K562 (cell line): ENCODE data around the gene ANKRD30A. TPM values are rescaled to one million over a fixed set of nuclear protein-coding genes. Genes with fewer than 3 reads are reported as not detected.

Experiments used
- ATAC-seq: fragments of 200-7000 bp; cut with Tn5 transposase; 3 replicates; pipeline ENCODE4 v1.9.1; 2020; ENCODE audit warnings: moderate library complexity
- BruUV-seq: library from RNA; stranded (reverse); fragments of 400-500 nt; replicated peaks from 2 replicates; lab custom pipeline; 2021; lab: Mats Ljungman, UMichigan
- CTCF ChIA-PET: fragments of 300-600 bp; formaldehyde crosslinking; extraction: SDS; loops from one replicate; lab custom pipeline; 2021; ENCODE audit warnings: low intra/inter-chr PET ratio; lab: Yijun Ruan, JAX
- POLR2A ChIA-PET: fragments of 300-600, 350-650 bp; sonication (Branson Sonifier 250); formaldehyde crosslinking; extraction: SDS; loops from one replicate; lab custom pipeline; 2021; ENCODE audit warnings: antibody characterized with exemption, inconsistent platforms; lab: Yijun Ruan, JAX
- DNase-seq, 4 experiments: peaks; one replicate each; pipeline versions ENCODE4 v3.0.0 to v3.0.0-alpha.2; 2011 to 2018; ENCODE audit warnings: low spot score in 3 of 4, mixed read lengths in 3 of 4; ENCODE audit errors: extremely low read depth in 1 of 4
- FAIRE-seq: peaks from 2 replicates; lab custom pipeline; 2011; peaks lifted over from hg19 to GRCh38; lab: Jason Lieb, UNC
- H2AFZ ChIP-seq: 2 replicates; pipeline ENCODE4 v1.6.0; 2011; ENCODE audit warnings: low read depth, low read length, control low read depth, inconsistent platforms
- H3K27ac ChIP-seq: fragments of 200-600 bp; 3 replicates; pipeline ENCODE4 v1.8.0; 2011; ENCODE audit warnings: low read depth, mild to moderate bottlenecking, control low read depth, inconsistent platforms, low read length, moderate library complexity, mixed read lengths; ENCODE audit errors: extremely low read depth
- H3K27me3 ChIP-seq, 2 experiments: fragments of 300-600 bp in 1 of 2; 2 replicates in 1 of 2; 3 replicates in 1 of 2; pipeline versions ENCODE4 v1.6.0 to v1.8.0; 2011; ENCODE audit warnings: inconsistent platforms in 2 of 2, low read length in 2 of 2, mild to moderate bottlenecking in 1 of 2, mixed read lengths in 1 of 2, moderate library complexity in 1 of 2; ENCODE audit not compliant: control insufficient read depth in 2 of 2, insufficient read depth in 2 of 2
- H3K36me3 ChIP-seq: fragments of 300-600 bp; 3 replicates; pipeline ENCODE4 v1.8.0; 2011; ENCODE audit warnings: mild to moderate bottlenecking, low read length, inconsistent platforms; ENCODE audit not compliant: control insufficient read depth, insufficient read depth
- H3K4me1 ChIP-seq, 2 experiments: fragments of 200-600 bp in 1 of 2; replicated peaks in 1 of 2; 2 replicates in 1 of 2; 3 replicates in 1 of 2; pipeline versions ENCODE4 v1.5.1 to v1.8.0; 2011; ENCODE audit warnings: inconsistent platforms in 2 of 2, low read length in 2 of 2, mild to moderate bottlenecking in 1 of 2, mixed read lengths in 1 of 2, moderate library complexity in 1 of 2; ENCODE audit not compliant: control insufficient read depth in 2 of 2, insufficient read depth in 2 of 2
- H3K4me2 ChIP-seq: 2 replicates; pipeline ENCODE4 v1.6.1; 2011; ENCODE audit warnings: low read length, control low read depth, inconsistent platforms, mixed read lengths; ENCODE audit not compliant: insufficient read depth
- H3K4me3 ChIP-seq: fragments of 200-600 bp; sonication (generic), shearing (Covaris generic); 2 replicates; pipeline ENCODE4 v1.5.1; 2016; ENCODE audit warnings: control low read depth, inconsistent platforms
- H3K79me2 ChIP-seq: fragments of 200-600 bp; 3 replicates; pipeline ENCODE4 v1.8.0; 2011; ENCODE audit warnings: low read length, inconsistent platforms; ENCODE audit not compliant: control insufficient read depth, insufficient read depth
- H3K9ac ChIP-seq, 2 experiments: 2 replicates each; pipeline versions ENCODE4 v1.6.0 to v1.6.1; 2011; ENCODE audit warnings: low read depth in 2 of 2, low read length in 2 of 2, control low read depth in 1 of 2, inconsistent platforms in 1 of 2, mild to moderate bottlenecking in 1 of 2, mixed read lengths in 1 of 2; ENCODE audit not compliant: insufficient read depth in 1 of 2
- H3K9me1 ChIP-seq: one replicate; pipeline ENCODE4 v1.6.0; 2011; ENCODE audit warnings: inconsistent platforms, mild to moderate bottlenecking, low read length, moderate library complexity; ENCODE audit not compliant: control insufficient read depth, insufficient read depth
- H3K9me3 ChIP-seq: replicated peaks from 2 replicates; pipeline ENCODE4 v1.5.1; 2011; ENCODE audit warnings: low read depth, low read length, inconsistent platforms; ENCODE audit not compliant: control insufficient read depth, insufficient read depth
- H4K20me1 ChIP-seq: replicated peaks from 2 replicates; pipeline ENCODE4 v1.6.1; 2011; ENCODE audit warnings: low read length, inconsistent platforms, mixed read lengths; ENCODE audit not compliant: control insufficient read depth, insufficient read depth
- CBX3 ChIP-seq, 2 experiments: IDR thresholded peaks; 1 replicate in 1 of 2; 2 replicates in 1 of 2; pipeline ENCODE4 v1.6.1; 2012; ENCODE audit warnings: inconsistent platforms in 2 of 2, low read length in 2 of 2, borderline replicate concordance in 1 of 2, control low read depth in 1 of 2
- ETV5 ChIP-seq: sonication (generic); formaldehyde crosslinking; IDR thresholded peaks from 2 replicates; pipeline ENCODE4 v1.4.0; 2020; ENCODE audit warnings: low read depth, mild to moderate bottlenecking, missing genetic modification reagents
- ETV6 ChIP-seq, 3 experiments: fragments of 150-350 bp in 1 of 3; sonication (generic) in 1 of 3; formaldehyde crosslinking in 1 of 3; IDR thresholded peaks; 2 replicates each; pipeline versions ENCODE4 v1.6.1 to v1.8.0; 2014 to 2022; ENCODE audit warnings: borderline replicate concordance in 2 of 3, low read depth in 2 of 3, antibody characterized with exemption in 1 of 3, low read length in 1 of 3, mild to moderate bottlenecking in 1 of 3, missing genetic modification reagents in 1 of 3
- HDAC8 ChIP-seq: fragments of 450-650 bp; IDR thresholded peaks from 2 replicates; pipeline ENCODE4 v1.6.1; 2016; ENCODE audit warnings: mild to moderate bottlenecking, missing genetic modification characterization, moderate library complexity, missing compliant biosample characterization
- PML ChIP-seq: IDR thresholded peaks from 2 replicates; pipeline ENCODE4 v1.6.1; 2012; ENCODE audit warnings: low read length, inconsistent platforms
- SNAPC5 ChIP-seq: fragments of 250-450 bp; sonication (Bioruptor Pico); IDR thresholded peaks from 2 replicates; pipeline ENCODE4 v1.8.0; 2021; ENCODE audit warnings: moderate library complexity, mild to moderate bottlenecking, inconsistent platforms
- SOX6 ChIP-seq: fragments of 450-650 bp; IDR thresholded peaks from 2 replicates; pipeline ENCODE4 v1.6.1; 2014; ENCODE audit warnings: mild to moderate bottlenecking
- SRSF9 ChIP-seq: fragments of 200-400 bp; formaldehyde crosslinking; IDR thresholded peaks from 2 replicates; pipeline ENCODE4 v1.6.1; 2017; ENCODE audit warnings: low read depth, low read length, borderline replicate concordance
- THRAP3 ChIP-seq: fragments of 450-650 bp; IDR thresholded peaks from 2 replicates; pipeline ENCODE4 v1.6.1; 2016; ENCODE audit warnings: mild to moderate bottlenecking, inconsistent platforms, borderline replicate concordance
- ZKSCAN3 ChIP-seq: fragments of 250-450 bp; sonication (Bioruptor Pico); IDR thresholded peaks from 2 replicates; pipeline ENCODE4 v1.4.0; 2020
- WGBS: fragments of 100-300 bp; shearing (Covaris generic); methylation state at CpG from one replicate; pipeline ENCODE4 v1.1.6; 2016; ENCODE audit warnings: low coverage, mixed read lengths; ENCODE audit not compliant: insufficient coverage; ENCODE audit errors: missing lambda C conversion rate; 5-methylcytosine and 5-hydroxymethylcytosine counted together
- in situ Hi-C: fragments of 300-500 bp; cut with MboI; formaldehyde crosslinking; loops from 4 replicates; pipeline ENCODE4 v1.15.0; 2018; ENCODE audit warnings: inconsistent platforms, mixed read lengths
- intact Hi-C: fragments of 100-400 bp; cut with micrococcal nuclease; formaldehyde crosslinking; loops from 2 replicates; pipeline ENCODE4 v1.14.2; 2022
- polyA plus RNA-seq, 8 experiments: library from polyadenylated mRNA; depleted of rRNA in 4 of 8; stranded (reverse) in 5 of 8; unstranded in 3 of 8; fragments of >200 nt; fragmentation: Nextera tagmentation in 2 of 8; fragmentation: Illumina TruSeq in 1 of 8; extraction: Ambion mirVana in 2 of 8; extraction: Trizol in 1 of 8; gene quantifications; 2 replicates each; pipeline versions ENCODE4 v1.2.1 to v1.2.3, GENCODE V29; 2011 to 2014; ENCODE audit warnings: inconsistent platforms in 1 of 8, missing spikeins in 1 of 8
- total RNA-seq, 7 experiments: library from RNA; depleted of rRNA in 6 of 7; stranded (reverse); fragments of >200 nt in 6 of 7; fragmentation: Illumina TruSeq in 2 of 7; extraction: Trizol in 2 of 7; gene quantifications; 2 replicates each; pipeline versions ENCODE4 v1.2.1 to v1.2.3, GENCODE V29; 2011 to 2021; ENCODE audit warnings: low replicate concordance in 1 of 7
- TF ChIP-seq, protein P1 (sequence below), 2 experiments: IDR thresholded peaks in 1 of 2; conservative IDR thresholded peaks in 1 of 2; 2 replicates each; pipeline ENCODE4 v1.6.1; 2016; ENCODE audit warnings: low read depth in 2 of 2, mild to moderate bottlenecking in 1 of 2, missing compliant biosample characterization in 1 of 2, missing genetic modification characterization in 1 of 2, moderate library complexity in 1 of 2

The ANKRD30A gene
- total and polyA plus RNA-seq, 9 of the 15 experiments (the other 6 are each of a cell fraction or from before 2014, with no cell fraction given), result 0.04 to 0.09 (median 0.07) TPM; not detected in 6

DNA sequence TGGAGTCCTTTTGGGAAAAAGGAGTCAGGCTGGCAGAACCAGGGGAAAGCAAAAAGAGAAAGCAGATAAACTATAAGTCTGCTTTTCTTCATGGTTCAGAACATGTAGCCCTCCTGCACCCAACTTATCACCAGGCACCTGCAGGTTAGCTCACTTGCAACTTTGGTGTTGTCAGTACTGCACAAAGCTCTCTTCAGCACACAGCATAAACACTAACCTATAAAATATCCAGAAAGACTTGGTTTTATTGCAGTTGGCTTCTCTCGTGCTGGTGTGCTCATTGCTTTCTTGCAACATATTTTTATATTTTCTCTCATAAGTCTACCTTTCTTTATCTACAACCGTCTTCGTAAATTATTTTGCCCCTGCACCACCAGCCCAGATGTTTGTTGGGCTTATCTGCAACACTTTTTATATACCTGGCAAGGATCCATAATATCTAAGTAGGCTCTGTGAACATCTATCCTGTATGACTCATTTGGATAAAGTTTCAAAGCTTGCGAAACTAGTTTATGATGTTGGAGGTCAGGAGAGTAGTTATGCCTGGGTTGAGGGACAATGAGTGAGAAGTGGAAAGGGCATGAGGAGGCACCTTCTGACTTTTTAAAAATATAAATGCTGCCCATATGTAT lies 164.6 kb downstream of the ANKRD30A start (continued):
- TF ChIP-seq ETV5 (CRISPR knock-in tag), result no peak
- no peak for TF ChIP-seq SRSF9
- TF ChIP-seq, all 486 proteins: peak for 0

- CTCF ChIA-PET, result no interaction called here
- WGBS, result 8% methylated on average over 2 of the region's 2 CpGs
- no peak overlapping the region for H3K9ac ChIP-seq
- intact Hi-C loops, result no loop called here
- H3K36me3 ChIP-seq, result no peaks in the 10 kb centered on the region
- ATAC-seq (no peak), FAIRE-seq (no peak), DNase-seq (no peak)
- no peak overlapping the region for H3K4me2 ChIP-seq
- H3K4me1 ChIP-seq, result no peaks in the 10 kb centered on the region
- H4K20me1 ChIP-seq, result no peaks in the 10 kb centered on the region
- POLR2A ChIA-PET, result no interaction called here
- no TSS peak for BruUV-seq
- no peaks in the 10 kb centered on the region for H3K9me1 ChIP-seq
- H3K4me3 ChIP-seq, result no peak overlapping the region
- H3K27me3 ChIP-seq, result no peaks in the 10 kb centered on the region
- TF ChIP-seq SOX6, result no peak
- H2AFZ ChIP-seq, result no peak overlapping the region
- H3K79me2 ChIP-seq, result no peaks in the 10 kb centered on the region
- no peaks in the 10 kb centered on the region; the same call in 1 of the 2 replicates for H3K9me3 ChIP-seq
- in situ Hi-C loops, result no loop called here
- H3K27ac ChIP-seq, result no peak overlapping the region
These were observed 175.9 kb downstream of the ANKRD30A start for GRCh38 chr10:37301271-37301670.

- CTCF ChIA-PET, result no interaction called here
- POLR2A ChIA-PET, result no interaction called here
- no peak overlapping the region for H3K9ac ChIP-seq
- no peak overlapping the region for H3K4me3 ChIP-seq
- in situ Hi-C loops (no loop called here), intact Hi-C loops (no loop called here)
- no peak for ATAC-seq
- no peaks in the 10 kb centered on the region for H3K4me1 ChIP-seq
- H3K27me3 ChIP-seq, result no peaks in the 10 kb centered on the region
- H3K4me2 ChIP-seq, result no peak overlapping the region
- WGBS, result 6% methylated on average over 2 of the region's 2 CpGs
- no peaks in the 10 kb centered on the region for H3K79me2 ChIP-seq
- no peak for DNase-seq
- no peak overlapping the region for H3K27ac ChIP-seq
- no peaks in the 10 kb centered on the region for H3K36me3 ChIP-seq
- no peak overlapping the region for H2AFZ ChIP-seq
- no peak for FAIRE-seq
- no peaks in the 10 kb centered on the region for H3K9me1 ChIP-seq
- BruUV-seq, result no TSS peak
- no peaks in the 10 kb centered on the region for H4K20me1 ChIP-seq
- H3K9me3 ChIP-seq, result no peaks in the 10 kb centered on the region; the same call in 1 of the 2 replicates
- TF ChIP-seq HDAC8 (no peak), PML (no peak), CBX3 (IDR thresholded peaks at IDR 0.05; ENCODE audit: borderline replicate concordance in 1 of 2, low read length in 2 of 2) (no peak), ETV6 (IDR thresholded peaks at IDR 0.05; ENCODE audit: borderline replicate concordance in 1 of 2, low read depth in 2 of 2, low read length in 1 of 2) (no peak), ETV6 (CRISPR knock-in tag; IDR thresholded peaks at IDR 0.05; ENCODE audit: borderline replicate concordance) (no peak), ZKSCAN3 (CRISPR knock-in tag) (no peak), THRAP3 (no peak), SNAPC5 (no peak)
- TF ChIP-seq, protein P1, sequence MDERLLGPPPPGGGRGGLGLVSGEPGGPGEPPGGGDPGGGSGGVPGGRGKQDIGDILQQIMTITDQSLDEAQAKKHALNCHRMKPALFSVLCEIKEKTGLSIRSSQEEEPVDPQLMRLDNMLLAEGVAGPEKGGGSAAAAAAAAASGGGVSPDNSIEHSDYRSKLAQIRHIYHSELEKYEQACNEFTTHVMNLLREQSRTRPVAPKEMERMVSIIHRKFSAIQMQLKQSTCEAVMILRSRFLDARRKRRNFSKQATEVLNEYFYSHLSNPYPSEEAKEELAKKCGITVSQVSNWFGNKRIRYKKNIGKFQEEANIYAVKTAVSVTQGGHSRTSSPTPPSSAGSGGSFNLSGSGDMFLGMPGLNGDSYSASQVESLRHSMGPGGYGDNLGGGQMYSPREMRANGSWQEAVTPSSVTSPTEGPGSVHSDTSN (CRISPR knock-in tag; IDR thresholded peaks at IDR 0.05; ENCODE audit: low read depth), result no peak
- TF ChIP-seq, protein P1 (tag; conservative IDR thresholded peaks at IDR 0.05; ENCODE audit: low read depth), result no peak
These were observed 178.6 kb downstream of the ANKRD30A start for GRCh38 chr10:37304036-37304435.
